Chondrocyte (in vitro differentiated cells): Measurements from ENCODE around the gene E2F6. TPM values are rescaled to one million over a fixed set of nuclear protein-coding genes. Genes with fewer than 3 reads are reported as not detected.

Experiments used
- DNase-seq: peaks from one replicate; pipeline ENCODE4 v3.0.0; 2021; ENCODE audit warnings: mixed read lengths, low spot score
- H3K27ac Mint-ChIP-seq: one replicate; pipeline ENCODE4 v1.8.0; 2021; ENCODE audit warnings: mild to moderate bottlenecking, moderate library complexity, mixed read lengths; ENCODE audit not compliant: unreplicated experiment
- H3K27me3 Mint-ChIP-seq: 2 replicates; pipeline ENCODE4 v1.8.0; 2021; ENCODE audit warnings: low read depth, mixed read lengths
- H3K36me3 Mint-ChIP-seq: 2 replicates; pipeline ENCODE4 v1.8.0; 2021; ENCODE audit warnings: low read depth, mixed read lengths
- H3K4me1 Mint-ChIP-seq: 2 replicates; pipeline ENCODE4 v1.8.0; 2021; ENCODE audit warnings: low read depth, mild to moderate bottlenecking, mixed read lengths
- H3K4me3 Mint-ChIP-seq: one replicate; pipeline ENCODE4 v1.8.0; 2021; ENCODE audit warnings: mild to moderate bottlenecking, moderate library complexity, mixed read lengths; ENCODE audit not compliant: unreplicated experiment
- H3K9me3 Mint-ChIP-seq: 2 replicates; pipeline ENCODE4 v1.8.0; 2021; ENCODE audit warnings: low read depth, mixed read lengths
- total RNA-seq: library from RNA; stranded (reverse); gene quantifications from 3 replicates; pipeline ENCODE4 v1.2.1, GENCODE V29; 2021
- TF ChIP-seq, protein P1 (sequence below): fragments of 200-600 bp; sonication (generic); IDR thresholded peaks from 2 replicates; pipeline ENCODE4 v1.5.0; 2021; ENCODE audit warnings: antibody characterized with exemption, mild to moderate bottlenecking, moderate library complexity

The E2F6 gene
- total RNA-seq, 1 donor from 2014 or later: 15.1 TPM

GRCh38 chr2:11480406-11480805 lies 14.4 kb upstream of the E2F6 start:
- Mint-ChIP-seq H3K4me3 (no peak overlapping the region), H3K27ac (no peak overlapping the region), H3K27me3 (peaks cover 15% of the 10 kb centered on the region), H3K4me1 (peaks cover 19% of the 10 kb centered on the region), H3K36me3 (no peaks in the 10 kb centered on the region), H3K9me3 (no peaks in the 10 kb centered on the region)
- no peak for DNase-seq
- TF ChIP-seq, protein P1, sequence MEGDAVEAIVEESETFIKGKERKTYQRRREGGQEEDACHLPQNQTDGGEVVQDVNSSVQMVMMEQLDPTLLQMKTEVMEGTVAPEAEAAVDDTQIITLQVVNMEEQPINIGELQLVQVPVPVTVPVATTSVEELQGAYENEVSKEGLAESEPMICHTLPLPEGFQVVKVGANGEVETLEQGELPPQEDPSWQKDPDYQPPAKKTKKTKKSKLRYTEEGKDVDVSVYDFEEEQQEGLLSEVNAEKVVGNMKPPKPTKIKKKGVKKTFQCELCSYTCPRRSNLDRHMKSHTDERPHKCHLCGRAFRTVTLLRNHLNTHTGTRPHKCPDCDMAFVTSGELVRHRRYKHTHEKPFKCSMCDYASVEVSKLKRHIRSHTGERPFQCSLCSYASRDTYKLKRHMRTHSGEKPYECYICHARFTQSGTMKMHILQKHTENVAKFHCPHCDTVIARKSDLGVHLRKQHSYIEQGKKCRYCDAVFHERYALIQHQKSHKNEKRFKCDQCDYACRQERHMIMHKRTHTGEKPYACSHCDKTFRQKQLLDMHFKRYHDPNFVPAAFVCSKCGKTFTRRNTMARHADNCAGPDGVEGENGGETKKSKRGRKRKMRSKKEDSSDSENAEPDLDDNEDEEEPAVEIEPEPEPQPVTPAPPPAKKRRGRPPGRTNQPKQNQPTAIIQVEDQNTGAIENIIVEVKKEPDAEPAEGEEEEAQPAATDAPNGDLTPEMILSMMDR: no peak

DNA sequence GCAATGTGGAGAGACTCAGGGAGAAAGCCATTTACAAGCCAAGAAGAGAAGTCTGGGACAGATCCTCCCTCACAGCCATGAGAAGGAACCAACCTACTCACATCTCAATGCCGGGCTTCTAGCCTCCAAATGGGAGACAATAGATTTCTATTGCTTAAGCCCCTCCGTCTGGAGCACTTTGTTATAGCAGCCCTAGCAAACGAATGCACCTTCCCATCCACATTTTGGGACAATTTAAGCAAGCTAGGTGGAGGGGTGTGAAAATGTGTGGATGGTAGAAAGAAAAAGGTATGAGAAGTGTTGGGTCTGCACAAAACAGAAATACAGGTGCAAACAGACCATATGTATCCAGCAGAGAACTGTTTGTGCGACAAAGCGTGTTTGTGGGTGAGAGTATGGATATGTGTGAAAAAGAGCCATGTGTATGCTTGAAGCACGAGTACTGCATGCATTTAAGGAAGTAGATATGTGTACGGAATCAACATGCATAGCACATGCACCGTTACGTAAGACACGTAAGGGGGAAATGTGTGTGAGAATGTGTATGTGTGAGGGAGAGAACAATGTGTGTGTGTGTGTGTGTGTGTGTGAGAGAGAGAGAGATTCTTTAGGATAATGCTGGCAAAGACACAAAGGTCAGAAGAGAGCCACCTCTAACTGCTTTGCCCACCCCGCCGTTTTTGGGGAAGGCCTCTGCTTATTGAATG lies 13.1 kb upstream of the E2F6 start:
- no peak overlapping the region for H3K4me3 Mint-ChIP-seq

GRCh38 chr2:11477994-11478393 lies 12.0 kb upstream of the E2F6 start:
- no peak overlapping the region for H3K27ac Mint-ChIP-seq
- H3K4me1 Mint-ChIP-seq: peaks cover 10% of the 10 kb centered on the region
- H3K4me3 Mint-ChIP-seq: no peak overlapping the region
- peaks cover 20% of the 10 kb centered on the region for H3K27me3 Mint-ChIP-seq
- no peaks in the 10 kb centered on the region for H3K9me3 Mint-ChIP-seq
- H3K36me3 Mint-ChIP-seq: no peaks in the 10 kb centered on the region
- TF ChIP-seq, protein P1: peak; percentile 98
- DNase-seq: no peak

More for the DNA sequence above, 13.1 kb upstream of the E2F6 start:
- no peak for DNase-seq
- Mint-ChIP-seq H3K4me1 (peaks cover 19% of the 10 kb centered on the region), H3K27me3 (peaks cover 15% of the 10 kb centered on the region), H3K9me3 (no peaks in the 10 kb centered on the region), H3K27ac (no peak overlapping the region), H3K36me3 (no peaks in the 10 kb centered on the region)
- TF ChIP-seq, protein P1: no peak

DNA sequence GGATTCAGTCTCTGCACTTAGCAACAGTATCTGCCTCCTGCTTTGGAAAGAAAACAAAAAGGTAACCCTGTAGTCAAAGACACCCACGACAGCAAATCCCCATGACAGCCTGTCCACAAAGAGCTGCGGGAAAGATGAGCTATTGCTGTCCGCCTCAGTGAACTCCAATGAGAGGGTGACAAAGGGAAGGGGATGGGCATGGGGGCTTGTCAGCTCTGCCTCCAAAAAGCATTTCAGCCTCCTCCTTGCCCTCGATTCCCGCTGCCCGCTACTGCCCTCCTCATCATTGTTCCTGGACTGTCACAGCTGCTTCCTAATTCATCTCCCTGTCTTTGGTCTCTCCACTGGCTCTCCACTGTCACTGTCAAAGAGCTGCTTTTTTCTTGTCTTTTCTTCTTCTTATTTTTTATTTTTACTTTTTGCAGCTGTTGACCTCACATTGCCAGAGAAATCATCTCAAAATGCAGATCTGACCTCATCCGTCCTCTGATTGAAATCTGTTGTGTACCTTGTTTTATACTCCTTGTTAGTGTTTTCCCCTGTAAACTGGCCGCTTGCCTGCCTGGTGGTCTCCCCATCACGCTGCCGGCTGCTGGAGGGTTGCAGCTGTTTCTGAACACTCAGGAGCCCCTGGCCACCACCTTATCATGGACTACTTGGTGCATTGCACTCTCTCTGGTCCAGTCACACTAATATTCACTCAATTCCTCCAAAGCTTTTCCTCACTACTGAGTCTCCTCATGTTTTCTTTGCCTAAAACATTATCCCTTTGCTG lies 7.9 kb upstream of the E2F6 start:
- H3K36me3 Mint-ChIP-seq: no peaks in the 10 kb centered on the region
- no peaks in the 10 kb centered on the region for H3K4me1 Mint-ChIP-seq
- H3K27ac Mint-ChIP-seq: no peak overlapping the region
- no peaks in the 10 kb centered on the region for H3K9me3 Mint-ChIP-seq
- peaks cover 21% of the 10 kb centered on the region for H3K27me3 Mint-ChIP-seq
- TF ChIP-seq, protein P1: no peak
- DNase-seq: no peak
- no peak overlapping the region for H3K4me3 Mint-ChIP-seq

DNA sequence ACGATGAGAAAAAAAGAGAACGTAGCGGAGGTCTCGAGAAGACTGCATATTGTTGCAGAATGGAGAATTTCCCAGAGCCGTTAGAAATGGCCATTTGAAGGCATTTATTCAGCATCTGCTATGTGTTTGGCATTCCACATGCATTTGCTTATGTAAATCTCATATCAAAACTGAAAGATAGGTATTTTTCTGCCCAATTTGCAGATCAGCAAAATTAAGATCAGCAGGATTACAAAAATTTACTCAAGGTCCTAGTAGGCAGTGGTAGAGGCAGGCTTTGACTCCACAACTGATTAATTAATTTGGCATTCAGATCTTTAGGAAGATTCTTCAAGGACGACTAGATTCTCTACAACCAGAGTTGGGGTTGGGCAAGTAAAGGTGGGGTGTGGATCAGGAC lies 1.8 kb upstream of the E2F6 start:
- no peak for DNase-seq
- peaks cover 29% of the 10 kb centered on the region for H3K4me1 Mint-ChIP-seq
- no peak overlapping the region for H3K4me3 Mint-ChIP-seq
- H3K36me3 Mint-ChIP-seq: peaks cover 5% of the 10 kb centered on the region
- TF ChIP-seq, protein P1: no peak
- no peak overlapping the region for H3K27ac Mint-ChIP-seq
- no peaks in the 10 kb centered on the region for H3K9me3 Mint-ChIP-seq
- peaks cover 1% of the 10 kb centered on the region for H3K27me3 Mint-ChIP-seq
